ENCODE data around the gene BMP2K. TPM values are rescaled to one million over a fixed set of nuclear protein-coding genes. Genes with fewer than 3 reads are reported as not detected.
A peak's percentile ranks its signal among the peaks of the same experiment; 100 is the strongest.

The BMP2K gene
- total RNA-seq, 3 donors from 2014 or later (not counting 1 experiment from before 2014, with no cell fraction given): 10.1 to 13.5 (median 11.7) TPM

GRCh38 chr4:78777576-78777940 lies 1.4 kb downstream of the BMP2K start:
- H3K4me1 Mint-ChIP-seq: peaks cover 12 to 22% of the 10 kb centered on the region in 2 donors
- no peak for TF ChIP-seq CTCF (IDR thresholded peaks at IDR 0.05)
- H3K9me3 Mint-ChIP-seq: no peaks in the 10 kb centered on the region
- H3K27ac Mint-ChIP-seq: peak overlapping the region; percentile 84 to 92
- peak overlapping the region; percentile 65 for H3K4me3 ChIP-seq (ENCODE audit: low read length)
- ATAC-seq (no peak), DNase-seq (peak in 1 of 2 donors; percentile 41)
- peak overlapping the region; percentile 93 for H3K4me3 Mint-ChIP-seq
- no peaks in the 10 kb centered on the region for H3K36me3 Mint-ChIP-seq
- no peaks in the 10 kb centered on the region for H3K27me3 ChIP-seq (ENCODE audit: control insufficient read depth, insufficient read depth, low read length)
- no peaks in the 10 kb centered on the region for H3K27me3 Mint-ChIP-seq (ENCODE audit: low read depth in 2 of 2)
- H3K4me1 ChIP-seq (ENCODE audit: control insufficient read depth, insufficient read depth, low read length): peaks cover 11% of the 10 kb centered on the region
- H3K9me3 ChIP-seq (ENCODE audit: control insufficient read depth, insufficient read depth, low read length): no peaks in the 10 kb centered on the region
- H3K36me3 ChIP-seq (ENCODE audit: control insufficient read depth, insufficient read depth, low read length): no peaks in the 10 kb centered on the region
- no peak overlapping the region for H3K27ac ChIP-seq (ENCODE audit: low read length)
- intact Hi-C loops (cut with micrococcal nuclease): no loop called here
- 39% methylated on average over 8 of the region's 8 CpGs for WGBS (ENCODE audit: insufficient coverage)

- Histone ChIP-seq H3K9me3 (ENCODE audit: control insufficient read depth, insufficient read depth, low read length) (no peaks in the 10 kb centered on the region), H3K36me3 (ENCODE audit: control insufficient read depth, insufficient read depth, low read length) (no peaks in the 10 kb centered on the region), H3K27me3 (ENCODE audit: control insufficient read depth, insufficient read depth, low read length) (no peaks in the 10 kb centered on the region), H3K27ac (ENCODE audit: low read length) (no peak overlapping the region), H3K4me1 (ENCODE audit: control insufficient read depth, insufficient read depth, low read length) (peaks cover 11% of the 10 kb centered on the region), H3K4me3 (ENCODE audit: low read length) (no peak overlapping the region)
- no peak for TF ChIP-seq CTCF (IDR thresholded peaks at IDR 0.05)
- Mint-ChIP-seq H3K4me1 (peaks cover 12 to 22% of the 10 kb centered on the region in 2 donors), H3K36me3 (no peaks in the 10 kb centered on the region), H3K27ac (no peak overlapping the region), H3K27me3 (ENCODE audit: low read depth in 2 of 2) (no peaks in the 10 kb centered on the region), H3K4me3 (no peak overlapping the region), H3K9me3 (no peaks in the 10 kb centered on the region)
- DNase-seq (no peak), ATAC-seq (no peak)
- 99% methylated on average over 4 of the region's 4 CpGs for WGBS (ENCODE audit: insufficient coverage)
- intact Hi-C loops (cut with micrococcal nuclease): no loop called here
Observed at GRCh38 chr4:78778530-78778929, 2.4 kb downstream of the BMP2K start.

- no peak for DNase-seq
- intact Hi-C loops (cut with micrococcal nuclease): no loop called here
- WGBS (ENCODE audit: insufficient coverage): 86% methylated on average over 2 of the region's 2 CpGs
- TF ChIP-seq CTCF (IDR thresholded peaks at IDR 0.05): no peak
- Histone ChIP-seq H3K27me3 (ENCODE audit: control insufficient read depth, insufficient read depth, low read length) (no peaks in the 10 kb centered on the region), H3K4me1 (ENCODE audit: control insufficient read depth, insufficient read depth, low read length) (peaks cover 11% of the 10 kb centered on the region), H3K27ac (ENCODE audit: low read length) (no peak overlapping the region), H3K9me3 (ENCODE audit: control insufficient read depth, insufficient read depth, low read length) (no peaks in the 10 kb centered on the region), H3K4me3 (ENCODE audit: low read length) (no peak overlapping the region), H3K36me3 (ENCODE audit: control insufficient read depth, insufficient read depth, low read length) (no peaks in the 10 kb centered on the region)
- no peaks in the 10 kb centered on the region for H3K9me3 Mint-ChIP-seq
- H3K27ac Mint-ChIP-seq: no peak overlapping the region
- ATAC-seq: no peak
- H3K36me3 Mint-ChIP-seq: no peaks in the 10 kb centered on the region
- H3K27me3 Mint-ChIP-seq (ENCODE audit: low read depth in 2 of 2): no peaks in the 10 kb centered on the region
- no peak overlapping the region for H3K4me3 Mint-ChIP-seq
- peaks cover 12 to 22% of the 10 kb centered on the region in 2 donors for H3K4me1 Mint-ChIP-seq
Observed at GRCh38 chr4:78779280-78779679, 3.1 kb downstream of the BMP2K start.

GRCh38 chr4:78780093-78780492 lies 3.9 kb downstream of the BMP2K start:
- peaks cover 12 to 20% of the 10 kb centered on the region in 2 donors for H3K4me1 Mint-ChIP-seq
- 89% methylated on average over 2 of the region's 2 CpGs for WGBS (ENCODE audit: insufficient coverage)
- no peaks in the 10 kb centered on the region for H3K27me3 ChIP-seq (ENCODE audit: control insufficient read depth, insufficient read depth, low read length)
- intact Hi-C loops (cut with micrococcal nuclease): no loop called here
- DNase-seq (no peak), ATAC-seq (no peak)
- H3K27ac Mint-ChIP-seq: no peak overlapping the region
- no peaks in the 10 kb centered on the region for H3K36me3 ChIP-seq (ENCODE audit: control insufficient read depth, insufficient read depth, low read length)
- peaks cover 11% of the 10 kb centered on the region for H3K4me1 ChIP-seq (ENCODE audit: control insufficient read depth, insufficient read depth, low read length)
- no peak overlapping the region for H3K4me3 ChIP-seq (ENCODE audit: low read length)
- H3K36me3 Mint-ChIP-seq: no peaks in the 10 kb centered on the region
- no peak overlapping the region for H3K27ac ChIP-seq (ENCODE audit: low read length)
- no peak overlapping the region for H3K4me3 Mint-ChIP-seq
- no peak for TF ChIP-seq CTCF (IDR thresholded peaks at IDR 0.05)
- no peaks in the 10 kb centered on the region for H3K9me3 ChIP-seq (ENCODE audit: control insufficient read depth, insufficient read depth, low read length)
- no peaks in the 10 kb centered on the region for H3K27me3 Mint-ChIP-seq (ENCODE audit: low read depth in 2 of 2)
- no peaks in the 10 kb centered on the region for H3K9me3 Mint-ChIP-seq

All from natural killer cell (primary cell).